ENCODE results near the gene PAK1. TPM values are rescaled to one million over a fixed set of nuclear protein-coding genes. Genes with fewer than 3 reads are reported as not detected.

The PAK1 gene
- total and polyA plus RNA-seq, 2 of the 8 experiments (the other 6 are each of a cell fraction or from before 2014, with no cell fraction given): 87.7 to 151 TPM

DNA sequence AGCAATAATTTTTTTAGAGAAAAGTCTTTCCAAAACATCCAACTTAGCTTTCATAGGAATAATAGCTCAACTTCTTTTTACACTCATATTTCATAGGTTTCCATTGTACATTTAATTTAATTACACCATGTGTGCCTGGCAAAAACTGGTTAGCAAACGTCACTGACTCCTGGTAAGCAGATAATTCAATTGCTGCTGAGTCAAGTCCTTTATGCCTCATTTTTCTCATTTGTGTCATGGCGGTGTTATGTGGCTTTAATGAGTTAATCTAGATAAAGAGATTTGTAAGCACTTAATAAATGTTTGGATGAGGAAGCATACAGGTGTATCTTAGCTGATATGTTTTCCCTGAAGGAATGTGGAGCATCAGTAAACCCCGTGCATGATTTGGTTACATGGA, 41.2 kb upstream of the PAK1 start:
- Histone ChIP-seq H2AFZ (ENCODE audit: low read length) (no peak overlapping the region), H4K5ac (ENCODE audit: insufficient read length, low read depth, low read length) (no peak overlapping the region), H3K56ac (replicated peaks; ENCODE audit: insufficient read length, low read depth, low read length) (no peak overlapping the region), H3K79me2 (ENCODE audit: control insufficient read depth in 1 of 2, insufficient read depth in 2 of 2, low read length in 2 of 2) (no peaks in the 10 kb centered on the region), H3K23ac (ENCODE audit: insufficient read length) (no peak overlapping the region), H2BK12ac (ENCODE audit: low read depth, low read length) (no peak overlapping the region), H3K79me1 (ENCODE audit: low read depth, low read length) (no peaks in the 10 kb centered on the region), H2BK15ac (ENCODE audit: low read length) (no peak overlapping the region), H3K23me2 (ENCODE audit: low read depth, low read length) (no peaks in the 10 kb centered on the region), H3K18ac (ENCODE audit: extremely low read depth, low read length) (no peak overlapping the region), H3K9me3 (ENCODE audit: insufficient read depth in 2 of 2, low read depth in 1 of 2, low read length in 1 of 2) (peaks cover 6 to 8% of the 10 kb centered on the region in 2 experiments; a peak in 3 of 4 replicates), H4K8ac (ENCODE audit: extremely low read depth, insufficient read depth, low read length) (no peak overlapping the region), H3K9ac (replicated peaks in 1 of 4; ENCODE audit: extremely low read depth in 1 of 4, low read depth in 3 of 4, low read length in 3 of 4) (no peak overlapping the region), H3K27ac (ENCODE audit: low read depth, low read length) (no peak overlapping the region), H3K27me3 (replicated peaks in 1 of 4; ENCODE audit: control insufficient read depth in 3 of 4, extremely low read depth in 1 of 4, insufficient read depth in 3 of 4, low read length in 3 of 4) (no peaks in the 10 kb centered on the region), H2BK20ac (ENCODE audit: low read length) (no peak overlapping the region), H2AK5ac (ENCODE audit: low read depth, low read length) (no peak overlapping the region), H2BK5ac (ENCODE audit: low read depth, low read length) (no peak overlapping the region), H3K4ac (replicated peaks; ENCODE audit: insufficient read length, low read depth, low read length) (no peak overlapping the region), H3K4me1 (replicated peaks in 1 of 4; ENCODE audit: control insufficient read depth in 3 of 4, insufficient read depth in 4 of 4, low read length in 3 of 4) (peaks cover 0 to 5% (median 3%) of the 10 kb centered on the region in 4 experiments; a peak in 2 of 7 replicates), H2BK120ac (replicated peaks; ENCODE audit: low read depth, low read length) (no peak overlapping the region), H4K91ac (replicated peaks; ENCODE audit: insufficient read length, low read length) (no peak overlapping the region), H3K14ac (ENCODE audit: insufficient read length) (no peak overlapping the region), H3K4me3 (ENCODE audit: extremely low read depth in 1 of 4, insufficient read depth in 2 of 4, low read depth in 3 of 4, low read length in 4 of 4) (no peak overlapping the region), H4K20me1 (replicated peaks in 1 of 2; ENCODE audit: control insufficient read depth in 1 of 2, insufficient read depth in 2 of 2, low read length in 2 of 2) (no peaks in the 10 kb centered on the region), H3K36me3 (ENCODE audit: control insufficient read depth in 2 of 4, insufficient read depth in 4 of 4, low read length in 3 of 4) (peaks cover 0 to 4% (median 0%) of the 10 kb centered on the region in 4 experiments; a peak in 1 of 8 replicates), H3K4me2 (ENCODE audit: insufficient read depth in 1 of 2, low read depth in 2 of 2, low read length in 2 of 2) (no peak overlapping the region)
- WGBS, 2 experiments (ENCODE audit: extremely low coverage in 1 of 2, insufficient coverage in 1 of 2, insufficient read length in 1 of 2, insufficient replicate concordance in 2 of 2, low coverage in 1 of 2, low lambda C conversion rate in 2 of 2, missing lambda C conversion rate in 1 of 2): 89% methylated on average over 3 of the region's 3 CpGs; no CpG with 5 or more reads in 1 of the 2 experiments
- POLR2A ChIA-PET (ENCODE audit: partially characterized antibody): no interaction called here
- CTCF ChIA-PET (ENCODE audit: partially characterized antibody): interaction anchor here (0.8 to 1.4 kb wide), 4 partner anchors 9 to 34 kb away, joined by 3 to 4 read pairs (median 3); no protein-coding TSS in a partner anchor
- no peak for DNase-seq (ENCODE audit: low read depth in 1 of 2, low spot score in 2 of 2)
- TF ChIP-seq ZNF274 (IDR thresholded peaks at IDR 0.05; ENCODE audit: borderline replicate concordance, extremely low read depth, low read length): no peak
- TF ChIP-seq EP300 (IDR thresholded peaks at IDR 0.05; ENCODE audit: borderline replicate concordance in 1 of 2, low read depth in 2 of 2, low read length in 2 of 2): no peak
- no peak for TF ChIP-seq FOSL1 (IDR thresholded peaks at IDR 0.05; ENCODE audit: insufficient read depth, low read depth, low read length)
- no peak for FAIRE-seq
